GM19238 (cell line): ENCODE results near the gene ZNF157.

Experiments
- DNase-seq: peaks from one replicate; pipeline ENCODE4 v3.0.0; 2011; ENCODE audit warnings: low spot score; ENCODE audit not compliant: insufficient read length

ZNF157 gene

GRCh38 chrX:47446971-47447370 is 76.6 kb downstream of the ZNF157 start:
- no peak for DNase-seq

GRCh38 chrX:47447607-47448006 is 77.2 kb downstream of the ZNF157 start:
- DNase-seq = no peak

DNA sequence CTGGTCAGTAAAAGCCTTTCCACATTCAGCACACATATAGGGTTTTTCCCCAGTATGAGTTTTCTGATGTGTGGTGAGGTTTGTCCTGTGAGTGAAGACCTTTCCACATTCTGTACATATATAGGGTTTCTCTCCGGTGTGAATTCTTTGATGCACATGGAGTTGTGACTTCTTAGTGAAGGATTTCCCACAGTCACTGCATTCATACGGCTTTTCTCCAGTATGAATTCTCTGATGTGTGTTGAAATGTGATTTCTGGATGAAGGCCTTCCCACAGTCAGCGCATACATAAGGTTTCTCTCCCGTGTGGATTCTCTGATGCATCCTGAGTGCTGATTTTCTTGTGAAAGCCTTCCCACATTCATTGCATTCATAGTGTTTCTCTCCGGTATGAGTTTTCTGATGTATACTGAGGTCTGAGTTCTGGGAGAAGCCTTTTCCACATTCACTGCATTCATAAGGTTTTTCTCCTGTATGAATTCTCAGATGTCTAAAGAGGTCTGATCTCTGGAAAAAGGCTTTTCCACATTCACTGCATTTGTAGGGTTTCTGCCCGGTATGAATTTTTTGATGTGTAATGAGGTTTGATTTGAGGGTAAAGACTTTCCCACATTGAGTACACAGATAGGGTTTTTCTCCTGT is 77.9 kb downstream of the ZNF157 start:
- no peak for DNase-seq

DNA sequence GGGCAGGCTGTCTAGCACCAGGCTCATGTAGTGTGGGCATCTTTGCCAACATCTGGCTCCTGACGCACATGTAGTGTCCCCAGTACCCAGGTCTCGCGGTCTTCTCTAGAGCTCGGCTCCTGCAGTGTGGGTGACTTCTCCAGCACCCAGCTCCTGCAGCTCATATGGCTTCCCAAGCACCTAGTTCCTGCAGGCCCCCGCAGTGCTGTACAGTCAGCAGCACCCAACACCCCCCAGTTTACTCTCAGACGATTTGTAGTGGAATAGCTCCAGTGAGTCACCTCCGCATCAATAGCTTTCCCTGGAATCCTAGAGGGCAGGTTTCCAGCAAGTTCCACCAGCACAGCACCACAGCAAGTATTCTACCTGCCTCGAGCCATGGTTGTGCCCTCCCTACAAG is 81.7 kb downstream of the ZNF157 start:
- DNase-seq = no peak

DNA sequence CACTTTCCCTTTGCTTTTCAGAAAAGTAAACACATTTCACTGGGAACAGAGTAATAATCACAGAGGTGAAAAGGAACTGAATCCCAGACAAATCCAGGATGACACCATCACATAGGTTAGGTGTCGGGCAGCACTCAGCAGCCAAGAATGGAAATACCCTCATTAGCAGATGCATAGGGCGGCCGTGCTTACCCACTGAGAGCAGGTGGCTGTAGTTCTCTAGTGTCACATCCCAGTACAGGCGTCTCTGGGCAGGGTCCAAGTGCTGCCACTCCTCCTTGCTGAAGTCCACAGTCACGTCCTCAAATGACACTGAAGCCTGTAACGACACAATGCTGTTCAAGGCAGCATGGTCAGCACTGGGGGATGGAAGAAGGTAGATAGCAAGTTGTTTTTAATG is 85.7 kb downstream of the ZNF157 start:
- DNase-seq = no peak

DNA sequence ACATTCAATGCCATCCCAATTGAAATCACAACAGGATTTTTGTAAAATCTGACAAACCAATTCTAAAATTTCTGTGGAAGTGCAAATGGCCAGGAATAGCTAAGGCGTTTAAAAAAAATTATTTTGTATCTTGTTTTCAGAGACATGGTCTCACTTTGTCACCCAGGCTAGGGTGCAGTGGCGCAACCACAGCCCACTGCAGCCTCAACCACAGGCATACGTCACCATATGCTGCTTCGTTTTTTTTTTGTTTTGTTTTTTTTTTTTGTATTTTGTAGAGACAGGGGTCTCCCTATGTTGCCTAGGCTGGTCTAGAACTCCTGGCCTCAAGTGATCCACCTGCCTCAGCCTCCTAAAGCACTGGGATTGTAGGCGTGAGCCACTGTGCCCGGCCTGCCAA is 88.2 kb downstream of the ZNF157 start:
- DNase-seq = no peak

DNA sequence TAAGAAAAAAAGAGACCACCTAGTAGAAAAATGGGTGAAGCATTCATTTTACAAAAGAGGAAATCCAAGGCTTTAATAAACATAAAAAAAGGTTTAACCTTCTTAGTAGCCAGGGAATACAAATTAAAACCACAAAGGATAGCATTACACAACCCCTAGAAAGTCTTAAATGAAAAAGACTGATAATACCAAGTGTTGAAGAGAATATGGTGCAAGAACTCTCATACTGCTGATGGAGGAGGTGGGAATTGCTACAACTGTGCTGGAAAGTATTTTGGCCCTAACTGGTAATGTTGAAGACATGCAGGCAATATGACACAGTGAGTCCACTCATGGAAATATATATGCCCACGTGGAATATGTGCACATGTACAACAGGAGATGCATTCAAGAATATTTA is 90.2 kb downstream of the ZNF157 start:
- DNase-seq = no peak
